H1 (cell line): Measurements from ENCODE around the gene SLC6A17.

Source experiments
- CEBPB ChIP-seq: IDR thresholded peaks from 2 replicates; pipeline ENCODE4 v1.6.1; 2012; ENCODE audit warnings: low read depth, low read length
- CHD1 ChIP-seq: IDR thresholded peaks from 2 replicates; pipeline ENCODE4 v1.6.1; 2012; ENCODE audit warnings: low read depth, low read length, improper control_type of control experiment
- CREB1 ChIP-seq: IDR thresholded peaks from 2 replicates; pipeline ENCODE4 v1.6.1; 2012; ENCODE audit warnings: inconsistent platforms
- EGR1 ChIP-seq: IDR thresholded peaks from 2 replicates; pipeline ENCODE4 v1.6.1; 2011; ENCODE audit warnings: low read depth, low read length, borderline replicate concordance
- EP300 ChIP-seq, 2 experiments: IDR thresholded peaks; 1 replicate in 1 of 2; 2 replicates in 1 of 2; pipeline ENCODE4 v1.6.1; 2011 to 2012; ENCODE audit warnings: low read depth in 2 of 2, low read length in 2 of 2, mild to moderate bottlenecking in 2 of 2, borderline replicate concordance in 1 of 2, inconsistent platforms in 1 of 2, moderate library complexity in 1 of 2
- GABPA ChIP-seq: IDR thresholded peaks from 2 replicates; pipeline ENCODE4 v1.6.1; 2011; ENCODE audit warnings: mild to moderate bottlenecking, low read length, moderate library complexity, borderline replicate concordance; ENCODE audit not compliant: insufficient read depth
- HDAC2 ChIP-seq, 2 experiments: fragments of 300-600 bp in 1 of 2; sonication (generic) in 1 of 2; IDR thresholded peaks; 2 replicates each; pipeline ENCODE4 v1.6.1; 2011 to 2012; ENCODE audit warnings: low read depth in 2 of 2, low read length in 2 of 2, mild to moderate bottlenecking in 2 of 2, moderate library complexity in 2 of 2, borderline replicate concordance in 1 of 2, inconsistent platforms in 1 of 2
- KDM1A ChIP-seq: fragments of 200-600, 300-600 bp; sonication (generic); IDR thresholded peaks from 2 replicates; pipeline ENCODE4 v1.7.1; 2016; ENCODE audit warnings: mild to moderate bottlenecking, low read length, borderline replicate concordance
- POLR2A ChIP-seq, 2 experiments: IDR thresholded peaks; 1 replicate in 1 of 2; 2 replicates in 1 of 2; pipeline ENCODE4 v1.6.1; 2011; ENCODE audit warnings: low read depth in 2 of 2, low read length in 2 of 2, mild to moderate bottlenecking in 2 of 2; ENCODE audit errors: control extremely low read depth in 1 of 2
- POLR2AphosphoS5 ChIP-seq: IDR thresholded peaks from 2 replicates; pipeline ENCODE4 v1.6.1; 2011; ENCODE audit warnings: low read depth, low read length
- TF ChIP-seq, protein P1 (sequence below): IDR thresholded peaks from 2 replicates; pipeline ENCODE4 v1.6.1; 2011; ENCODE audit warnings: low read length, improper control_type of control experiment
- TF ChIP-seq, protein P2 (sequence below), 3 experiments: IDR thresholded peaks; 1 replicate in 2 of 3; 2 replicates in 1 of 3; pipeline versions ENCODE4 v1.5.1 to v1.6.1; 2011; ENCODE audit warnings: low read length in 3 of 3, mild to moderate bottlenecking in 3 of 3, inconsistent platforms in 2 of 3, low read depth in 1 of 3, moderate library complexity in 1 of 3; ENCODE audit not compliant: insufficient read depth in 1 of 3; ENCODE audit errors: control extremely low read depth in 1 of 3
- TF ChIP-seq, protein P3 (sequence below): IDR thresholded peaks from 2 replicates; pipeline ENCODE4 v1.6.1; 2012; ENCODE audit warnings: inconsistent platforms
- TF ChIP-seq, protein P4 (sequence below): IDR thresholded peaks from 2 replicates; pipeline ENCODE4 v1.6.1; 2012; ENCODE audit warnings: low read length, inconsistent platforms

DNA sequence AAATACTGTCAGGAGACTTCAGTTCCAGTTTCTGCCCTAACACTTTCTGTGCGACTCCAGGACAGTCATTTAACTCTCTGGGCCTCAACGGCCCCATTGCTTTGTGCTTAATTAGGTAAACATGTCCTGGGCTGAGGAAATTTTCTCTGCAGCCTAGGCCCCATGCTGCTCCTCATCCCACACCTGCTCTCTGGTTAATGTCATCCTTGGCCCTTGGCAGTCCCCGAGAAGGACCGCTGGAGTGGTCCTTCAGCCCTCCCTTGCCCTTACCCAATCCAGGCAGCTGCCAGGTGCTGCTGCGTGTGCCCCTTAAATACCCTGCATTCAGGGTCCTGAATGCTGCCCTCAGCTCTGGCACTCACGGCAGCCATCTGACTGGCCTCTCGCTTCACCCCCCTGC is 19.3 kb upstream of the SLC6A17 start:
- TF ChIP-seq, protein P1, sequence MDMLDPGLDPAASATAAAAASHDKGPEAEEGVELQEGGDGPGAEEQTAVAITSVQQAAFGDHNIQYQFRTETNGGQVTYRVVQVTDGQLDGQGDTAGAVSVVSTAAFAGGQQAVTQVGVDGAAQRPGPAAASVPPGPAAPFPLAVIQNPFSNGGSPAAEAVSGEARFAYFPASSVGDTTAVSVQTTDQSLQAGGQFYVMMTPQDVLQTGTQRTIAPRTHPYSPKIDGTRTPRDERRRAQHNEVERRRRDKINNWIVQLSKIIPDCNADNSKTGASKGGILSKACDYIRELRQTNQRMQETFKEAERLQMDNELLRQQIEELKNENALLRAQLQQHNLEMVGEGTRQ: no peak
- TF ChIP-seq, protein P2, sequence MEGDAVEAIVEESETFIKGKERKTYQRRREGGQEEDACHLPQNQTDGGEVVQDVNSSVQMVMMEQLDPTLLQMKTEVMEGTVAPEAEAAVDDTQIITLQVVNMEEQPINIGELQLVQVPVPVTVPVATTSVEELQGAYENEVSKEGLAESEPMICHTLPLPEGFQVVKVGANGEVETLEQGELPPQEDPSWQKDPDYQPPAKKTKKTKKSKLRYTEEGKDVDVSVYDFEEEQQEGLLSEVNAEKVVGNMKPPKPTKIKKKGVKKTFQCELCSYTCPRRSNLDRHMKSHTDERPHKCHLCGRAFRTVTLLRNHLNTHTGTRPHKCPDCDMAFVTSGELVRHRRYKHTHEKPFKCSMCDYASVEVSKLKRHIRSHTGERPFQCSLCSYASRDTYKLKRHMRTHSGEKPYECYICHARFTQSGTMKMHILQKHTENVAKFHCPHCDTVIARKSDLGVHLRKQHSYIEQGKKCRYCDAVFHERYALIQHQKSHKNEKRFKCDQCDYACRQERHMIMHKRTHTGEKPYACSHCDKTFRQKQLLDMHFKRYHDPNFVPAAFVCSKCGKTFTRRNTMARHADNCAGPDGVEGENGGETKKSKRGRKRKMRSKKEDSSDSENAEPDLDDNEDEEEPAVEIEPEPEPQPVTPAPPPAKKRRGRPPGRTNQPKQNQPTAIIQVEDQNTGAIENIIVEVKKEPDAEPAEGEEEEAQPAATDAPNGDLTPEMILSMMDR (IDR thresholded peaks at IDR 0.05; ENCODE audit: control extremely low read depth in 1 of 3, insufficient read depth in 1 of 3, low read depth in 1 of 3, low read length in 3 of 3): no peak
- TF ChIP-seq EP300 (IDR thresholded peaks at IDR 0.05; ENCODE audit: borderline replicate concordance in 1 of 2, low read depth in 2 of 2, low read length in 2 of 2): no peak
- no peak for TF ChIP-seq CEBPB
- TF ChIP-seq POLR2AphosphoS5: no peak
- TF ChIP-seq POLR2A (IDR thresholded peaks at IDR 0.05; ENCODE audit: control extremely low read depth in 1 of 2, low read depth in 2 of 2, low read length in 2 of 2): no peak
- TF ChIP-seq, protein P3, sequence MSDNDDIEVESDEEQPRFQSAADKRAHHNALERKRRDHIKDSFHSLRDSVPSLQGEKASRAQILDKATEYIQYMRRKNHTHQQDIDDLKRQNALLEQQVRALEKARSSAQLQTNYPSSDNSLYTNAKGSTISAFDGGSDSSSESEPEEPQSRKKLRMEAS: no peak
- no peak for TF ChIP-seq CHD1
- TF ChIP-seq CREB1: no peak
- TF ChIP-seq HDAC2 (IDR thresholded peaks at IDR 0.05; ENCODE audit: borderline replicate concordance in 1 of 2, low read depth in 2 of 2, low read length in 2 of 2): no peak
- TF ChIP-seq KDM1A: no peak
- TF ChIP-seq EGR1: no peak
- TF ChIP-seq GABPA: no peak
- TF ChIP-seq, protein P4, sequence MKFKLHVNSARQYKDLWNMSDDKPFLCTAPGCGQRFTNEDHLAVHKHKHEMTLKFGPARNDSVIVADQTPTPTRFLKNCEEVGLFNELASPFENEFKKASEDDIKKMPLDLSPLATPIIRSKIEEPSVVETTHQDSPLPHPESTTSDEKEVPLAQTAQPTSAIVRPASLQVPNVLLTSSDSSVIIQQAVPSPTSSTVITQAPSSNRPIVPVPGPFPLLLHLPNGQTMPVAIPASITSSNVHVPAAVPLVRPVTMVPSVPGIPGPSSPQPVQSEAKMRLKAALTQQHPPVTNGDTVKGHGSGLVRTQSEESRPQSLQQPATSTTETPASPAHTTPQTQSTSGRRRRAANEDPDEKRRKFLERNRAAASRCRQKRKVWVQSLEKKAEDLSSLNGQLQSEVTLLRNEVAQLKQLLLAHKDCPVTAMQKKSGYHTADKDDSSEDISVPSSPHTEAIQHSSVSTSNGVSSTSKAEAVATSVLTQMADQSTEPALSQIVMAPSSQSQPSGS: no peak
